Effector CD4-positive, alpha-beta T cell (primary cell): ENCODE data around the gene AHCYL1.
"Not testable (repeated sequence)": the region's sequence is repeated elsewhere in the genome, so short reads cannot be mapped to it uniquely, and the experiment has no call there.

Experiments used
- DNase-seq: peaks from one replicate; pipeline ENCODE4 v3.0.0-alpha.2; 2020

AHCYL1 gene

DNA sequence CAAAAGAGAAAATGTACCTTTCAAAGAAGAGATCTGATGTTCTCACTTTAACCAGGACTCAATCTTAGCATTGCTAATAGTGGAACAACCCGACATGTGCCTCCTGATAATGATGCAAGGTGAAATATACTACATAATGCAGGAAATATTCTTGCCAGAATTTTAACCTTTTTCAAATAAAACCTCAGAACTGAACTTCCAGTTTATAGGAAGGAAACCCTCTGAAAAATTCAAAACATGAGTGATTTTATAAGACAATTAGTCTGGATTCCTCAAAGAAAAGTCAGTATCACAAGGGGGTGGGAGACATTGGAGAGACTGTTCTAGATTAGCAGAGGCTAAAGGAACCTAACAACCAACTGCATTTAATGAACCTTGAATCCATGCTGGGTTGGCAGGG lies 18.1 kb downstream of the AHCYL1 start:
- DNase-seq, result no peak

DNA sequence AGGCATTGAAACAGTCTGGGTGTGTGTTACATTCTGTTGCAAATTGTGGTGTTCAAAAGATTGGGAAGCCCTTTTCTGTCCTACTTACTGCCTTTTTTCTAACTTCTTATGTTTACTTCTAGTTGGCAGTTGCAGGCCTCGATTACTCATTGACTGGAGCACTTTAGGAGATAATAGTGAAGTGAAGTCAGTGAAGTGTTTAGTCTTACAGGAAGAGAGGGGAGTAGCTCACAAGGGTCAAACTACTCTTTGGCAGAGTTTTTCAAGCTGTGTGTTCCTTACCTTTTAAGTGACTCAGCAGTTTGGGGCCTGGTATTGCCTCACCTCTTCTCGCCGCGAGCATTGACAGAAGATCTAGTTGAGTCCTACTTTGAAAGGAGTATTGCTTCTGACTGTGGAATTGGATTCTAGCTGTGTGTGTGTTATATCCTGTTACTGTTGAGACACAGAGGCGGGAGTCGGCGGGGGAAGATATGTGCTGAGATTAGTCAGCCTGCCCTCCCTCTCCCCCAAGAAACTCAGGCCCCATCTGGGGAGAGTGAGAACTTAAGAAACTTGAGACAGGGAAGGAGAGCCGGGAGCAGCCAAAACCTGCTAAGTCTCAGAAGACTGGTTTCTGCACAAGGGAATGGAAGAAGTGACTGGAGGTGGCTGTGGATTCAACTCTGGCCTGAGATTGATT lies 19.3 kb downstream of the AHCYL1 start:
- no peak for DNase-seq

GRCh38 chr1:110004583-110004982 lies 20.0 kb downstream of the AHCYL1 start:
- DNase-seq, result no peak

DNA sequence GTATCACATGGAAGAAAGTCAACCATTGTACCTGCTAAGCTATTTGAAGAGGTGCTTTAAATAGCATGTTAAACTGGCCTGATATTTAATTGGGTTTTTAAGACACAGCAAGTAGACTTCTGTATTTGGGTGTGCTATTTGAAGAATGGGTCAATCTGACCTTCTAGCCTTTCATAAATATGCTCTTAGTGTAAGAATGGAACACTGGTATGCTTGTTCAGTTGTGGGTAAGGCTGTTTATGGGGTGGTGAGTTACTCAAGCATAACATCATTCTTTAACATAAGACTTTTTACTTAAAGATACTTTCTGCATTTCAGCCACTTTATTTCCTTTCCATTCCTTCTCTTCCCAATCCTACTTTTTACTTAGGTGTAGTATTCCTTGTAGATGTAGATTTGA lies 21.4 kb downstream of the AHCYL1 start:
- DNase-seq, result no peak

- DNase-seq, result no peak
Measured at GRCh38 chr1:110006516-110006915, 22.0 kb downstream of the AHCYL1 start.

DNA sequence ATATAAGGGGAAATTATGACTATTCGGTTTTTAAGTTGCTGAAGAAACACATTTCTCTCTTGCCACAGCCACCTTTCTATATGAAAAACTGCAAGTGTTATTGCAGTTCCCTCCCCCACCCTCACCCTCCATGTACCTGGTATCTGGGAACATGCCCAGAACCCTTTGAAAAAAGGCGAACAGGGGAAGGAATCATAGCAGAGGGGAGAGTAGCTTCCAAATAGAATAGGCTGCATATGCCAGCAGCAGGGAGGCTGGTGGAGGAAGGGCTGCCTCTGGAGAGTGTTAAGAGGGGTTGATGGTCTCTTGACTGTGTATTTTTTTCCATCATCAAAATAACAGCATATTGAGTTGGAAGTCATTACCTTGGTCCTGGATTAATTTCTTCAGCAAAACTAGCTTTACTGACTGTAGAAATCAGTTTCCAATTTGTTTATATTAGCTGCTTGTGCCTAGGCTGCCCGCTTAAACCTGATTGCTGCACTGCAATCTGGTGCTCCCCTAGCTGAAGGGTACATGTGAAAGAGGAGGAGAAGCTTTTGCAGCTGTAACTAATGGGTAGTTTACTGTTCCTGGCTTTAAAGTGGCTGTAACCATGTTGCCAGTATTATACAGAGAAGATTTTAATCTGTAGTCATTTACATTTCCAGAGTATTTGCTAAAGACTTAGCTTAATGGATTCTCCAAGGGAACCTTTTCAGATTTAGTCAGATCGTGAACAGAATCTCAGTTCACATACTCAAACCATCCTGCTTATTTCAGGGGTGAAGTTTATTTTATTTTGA lies 22.7 kb downstream of the AHCYL1 start:
- DNase-seq, result no peak

GRCh38 chr1:110008971-110009565 lies 24.5 kb downstream of the AHCYL1 start:
- DNase-seq, result no peak

DNA sequence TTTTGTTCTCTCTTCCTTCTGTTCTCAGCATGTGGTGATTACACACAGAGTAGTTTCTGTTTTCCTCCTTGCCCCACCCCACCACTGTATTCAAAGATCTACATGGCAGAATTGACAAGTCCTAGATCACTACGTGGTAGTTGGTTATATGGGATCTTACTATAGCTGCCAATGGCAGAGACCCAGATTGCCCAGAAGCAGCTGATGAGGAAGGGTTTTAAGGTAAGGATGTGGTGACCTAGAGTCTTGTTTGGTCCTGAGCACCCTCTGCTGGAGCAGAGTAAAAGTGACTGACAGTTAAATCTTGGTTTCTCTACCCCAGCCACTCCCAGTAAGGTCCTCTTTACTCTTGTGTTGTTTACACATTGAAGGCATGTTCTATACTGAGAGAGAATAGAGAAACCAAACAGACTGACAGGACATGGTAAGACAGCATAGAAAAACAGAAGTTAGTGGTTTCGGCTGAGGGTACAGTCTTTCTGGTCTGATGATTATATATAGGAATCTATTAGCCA lies 27.0 kb downstream of the AHCYL1 start:
- peak; percentile 5 for DNase-seq

- DNase-seq, result no peak
Measured at GRCh38 chr1:110012100-110012780, 27.7 kb downstream of the AHCYL1 start.

- DNase-seq, result no peak
Measured at GRCh38 chr1:110017792-110018191, 33.2 kb downstream of the AHCYL1 start.

- DNase-seq, result no peak
Measured at GRCh38 chr1:110018396-110018795, 33.8 kb downstream of the AHCYL1 start.

DNA sequence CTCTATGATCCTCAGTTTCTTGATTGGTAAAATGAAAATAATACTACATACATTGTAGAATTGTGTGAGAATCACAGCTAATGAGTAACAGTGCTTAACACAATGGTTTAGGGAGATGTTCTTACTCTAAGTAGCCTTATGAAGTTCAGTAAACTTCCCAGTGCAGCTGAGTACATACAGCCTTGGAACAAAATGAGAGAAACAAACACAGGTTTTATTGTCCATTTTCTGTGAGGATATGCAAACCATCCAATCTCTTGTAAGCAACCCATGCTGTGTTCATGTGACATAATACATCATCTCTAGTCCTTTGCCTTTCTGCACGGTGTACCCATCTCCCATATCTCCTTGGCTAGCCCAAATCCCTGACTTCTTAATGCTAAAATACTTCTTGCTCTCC lies 35.2 kb downstream of the AHCYL1 start:
- no peak for DNase-seq

- DNase-seq, result no peak
Measured at GRCh38 chr1:110021285-110021684, 36.7 kb downstream of the AHCYL1 start.

GRCh38 chr1:110024613-110025012 lies 40.0 kb downstream of the AHCYL1 start:
- no peak for DNase-seq

- not testable (repeated sequence) for DNase-seq
Measured at GRCh38 chr1:110030687-110031086, 46.1 kb downstream of the AHCYL1 start.

GRCh38 chr1:110032327-110032726 lies 47.8 kb downstream of the AHCYL1 start:
- no peak for DNase-seq

DNA sequence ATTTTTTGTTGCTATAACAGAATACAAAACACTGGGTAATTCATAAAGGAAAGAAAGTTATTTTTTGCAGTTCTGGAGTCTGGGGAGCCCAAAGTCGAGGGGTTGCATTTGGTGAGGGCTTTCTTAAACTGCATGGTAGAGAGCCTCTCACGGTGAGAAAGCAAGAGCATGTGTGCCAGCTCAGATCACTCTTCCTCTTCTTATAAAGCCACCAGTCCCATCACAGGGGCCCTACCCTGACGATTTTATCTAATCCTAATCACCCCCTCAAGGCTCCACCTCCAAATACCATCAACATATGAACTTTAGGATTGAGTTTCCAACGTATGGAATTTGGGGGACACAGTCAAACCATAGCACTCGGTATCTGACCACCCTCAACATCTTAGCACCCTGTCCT lies 48.9 kb downstream of the AHCYL1 start:
- DNase-seq, result no peak

GRCh38 chr1:110034040-110034450 lies 49.5 kb downstream of the AHCYL1 start:
- no peak for DNase-seq

GRCh38 chr1:110034451-110035235 lies 50.1 kb downstream of the AHCYL1 start, which contains the start of gene STRIP1:
Gene STRIP1 (plus strand): TSS chr1:110034624. CDS start chr1:110034638, 14 bp downstream.
- peak; percentile 91 for DNase-seq

GRCh38 chr1:110035236-110035752 lies 50.7 kb downstream of the AHCYL1 start:
- no peak for DNase-seq

DNA sequence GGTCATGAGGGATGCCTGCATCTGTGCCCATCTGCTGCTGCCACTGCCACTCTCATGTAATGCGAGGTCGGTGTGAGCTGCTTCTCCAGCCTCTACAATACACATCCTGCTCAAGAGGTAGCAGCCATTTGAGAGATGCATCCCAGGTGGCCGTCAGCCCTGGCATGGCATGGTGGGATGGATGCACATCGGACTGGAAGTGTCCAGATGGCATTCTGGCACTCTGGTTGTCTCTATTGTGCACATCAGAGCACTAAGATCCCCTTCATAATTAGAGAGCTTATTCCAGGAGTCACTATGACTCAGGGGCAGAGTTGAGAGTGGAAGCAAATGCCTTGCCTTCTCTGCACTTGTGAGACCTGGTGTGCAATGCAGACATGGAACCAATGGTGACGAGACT lies 53.7 kb downstream of the AHCYL1 start:
- DNase-seq, result no peak

DNA sequence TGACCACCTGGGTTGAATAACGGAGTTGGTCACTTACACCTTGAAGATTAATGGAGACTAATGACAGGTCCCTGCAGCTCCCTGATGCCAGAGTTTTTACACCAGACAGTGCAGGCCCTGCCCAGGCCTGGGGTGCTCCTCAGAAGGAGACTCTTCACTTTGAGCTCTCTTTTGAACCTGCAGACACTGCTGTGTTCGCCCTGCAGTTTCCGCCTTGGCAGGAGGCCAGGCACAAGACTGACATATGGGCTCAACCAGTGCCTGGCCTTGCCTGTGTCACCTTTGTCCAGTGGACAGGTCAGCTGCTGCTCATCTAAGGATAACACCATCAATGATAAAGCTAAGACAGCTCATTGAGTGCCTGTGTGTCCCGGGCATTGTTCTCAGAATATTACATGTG lies 55.1 kb downstream of the AHCYL1 start:
- DNase-seq, result no peak
